22Rv1 (cell line): ENCODE measurements around the gene DSCAML1.

Experiments used
- H3K27ac ChIP-seq: fragments of 450-650 bp; 2 replicates; pipeline ENCODE4 v1.5.1; 2017
- ZFX ChIP-seq: fragments of 450-650 bp; IDR thresholded peaks from 2 replicates; pipeline ENCODE4 v1.6.1; 2017; ENCODE audit warnings: antibody characterized with exemption, borderline replicate concordance
- TF ChIP-seq, protein P1 (sequence below): fragments of 450-650 bp; IDR thresholded peaks from 2 replicates; pipeline ENCODE4 v1.5.1; 2017; ENCODE audit warnings: mild to moderate bottlenecking

The DSCAML1 gene

GRCh38 chr11:117580866-117581265 lies 216.2 kb downstream of the DSCAML1 start:
- TF ChIP-seq, protein P1, sequence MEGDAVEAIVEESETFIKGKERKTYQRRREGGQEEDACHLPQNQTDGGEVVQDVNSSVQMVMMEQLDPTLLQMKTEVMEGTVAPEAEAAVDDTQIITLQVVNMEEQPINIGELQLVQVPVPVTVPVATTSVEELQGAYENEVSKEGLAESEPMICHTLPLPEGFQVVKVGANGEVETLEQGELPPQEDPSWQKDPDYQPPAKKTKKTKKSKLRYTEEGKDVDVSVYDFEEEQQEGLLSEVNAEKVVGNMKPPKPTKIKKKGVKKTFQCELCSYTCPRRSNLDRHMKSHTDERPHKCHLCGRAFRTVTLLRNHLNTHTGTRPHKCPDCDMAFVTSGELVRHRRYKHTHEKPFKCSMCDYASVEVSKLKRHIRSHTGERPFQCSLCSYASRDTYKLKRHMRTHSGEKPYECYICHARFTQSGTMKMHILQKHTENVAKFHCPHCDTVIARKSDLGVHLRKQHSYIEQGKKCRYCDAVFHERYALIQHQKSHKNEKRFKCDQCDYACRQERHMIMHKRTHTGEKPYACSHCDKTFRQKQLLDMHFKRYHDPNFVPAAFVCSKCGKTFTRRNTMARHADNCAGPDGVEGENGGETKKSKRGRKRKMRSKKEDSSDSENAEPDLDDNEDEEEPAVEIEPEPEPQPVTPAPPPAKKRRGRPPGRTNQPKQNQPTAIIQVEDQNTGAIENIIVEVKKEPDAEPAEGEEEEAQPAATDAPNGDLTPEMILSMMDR = no peak
- no peak for TF ChIP-seq ZFX
- H3K27ac ChIP-seq = no peak overlapping the region

DNA sequence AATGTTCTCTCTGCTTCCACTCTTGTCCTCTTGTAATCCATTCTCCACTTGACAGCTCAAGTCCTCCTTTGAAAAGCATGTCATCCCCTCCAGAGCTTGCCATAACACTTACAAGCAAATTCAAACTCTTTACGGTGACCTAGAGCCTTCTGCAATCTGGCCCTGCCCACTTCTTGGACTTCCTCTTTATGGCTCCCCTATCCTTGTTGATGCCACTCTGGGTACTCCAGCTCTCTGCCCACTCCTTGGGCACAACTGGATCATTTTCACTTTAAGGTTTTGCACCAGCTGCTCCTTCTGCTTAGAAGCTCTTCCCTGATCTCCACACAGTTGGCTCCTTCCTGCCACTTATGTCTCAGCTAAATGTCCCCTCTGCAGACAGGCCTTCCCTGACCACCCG lies 217.9 kb downstream of the DSCAML1 start:
- no peak for TF ChIP-seq ZFX
- TF ChIP-seq, protein P1 = no peak

DNA sequence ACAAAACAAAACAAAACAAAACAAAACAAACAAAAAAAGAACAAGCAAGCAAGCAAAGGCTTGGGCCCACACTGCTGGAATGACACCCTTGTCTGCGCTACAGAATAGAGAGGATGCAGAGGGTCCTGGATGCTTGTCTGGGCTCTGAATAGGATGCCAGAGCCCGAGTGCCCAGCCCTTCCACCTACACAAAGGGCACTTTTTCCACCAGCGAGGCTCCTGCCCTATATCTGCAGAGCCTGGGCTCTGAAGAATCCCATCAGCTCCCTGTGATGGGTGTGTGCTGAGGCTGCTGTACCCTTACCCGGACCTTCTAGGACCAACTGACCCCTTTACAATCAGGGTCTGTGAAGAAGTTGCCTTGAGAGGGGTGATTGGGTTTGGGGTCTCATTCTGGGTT lies 221.2 kb downstream of the DSCAML1 start:
- H3K27ac ChIP-seq = no peak overlapping the region
- TF ChIP-seq ZFX = no peak
- TF ChIP-seq, protein P1 = no peak

More for the DNA sequence above, 217.9 kb downstream of the DSCAML1 start:
- H3K27ac ChIP-seq = no peak overlapping the region

- TF ChIP-seq ZFX = no peak
- TF ChIP-seq, protein P1 = no peak
- H3K27ac ChIP-seq = no peak overlapping the region
Observed at GRCh38 chr11:117574551-117574950, 222.5 kb downstream of the DSCAML1 start.

- TF ChIP-seq ZFX = no peak
- TF ChIP-seq, protein P1 = no peak
- no peak overlapping the region for H3K27ac ChIP-seq
Observed at GRCh38 chr11:117573326-117573725, 223.7 kb downstream of the DSCAML1 start.

DNA sequence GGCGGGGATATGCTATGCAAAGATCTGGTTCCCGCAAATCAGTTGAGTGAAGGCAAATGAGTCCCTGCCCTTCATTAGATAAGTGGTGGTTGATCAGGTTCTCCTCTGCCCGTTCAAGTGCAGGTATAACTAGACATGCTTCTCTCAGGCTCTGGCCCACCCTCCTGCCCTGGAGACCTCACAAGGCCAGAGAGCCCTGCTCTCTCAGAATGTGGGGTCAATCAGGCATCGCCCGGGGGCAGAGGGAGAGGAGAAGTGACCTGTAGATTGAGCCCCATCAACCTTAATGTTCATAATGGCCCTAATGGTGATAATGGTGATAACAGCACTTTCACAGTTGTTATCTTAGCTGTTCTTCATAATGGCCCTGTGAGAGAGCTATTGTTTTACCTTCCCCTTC lies 224.3 kb downstream of the DSCAML1 start:
- H3K27ac ChIP-seq = no peak overlapping the region
- TF ChIP-seq, protein P1 = no peak
- no peak for TF ChIP-seq ZFX

DNA sequence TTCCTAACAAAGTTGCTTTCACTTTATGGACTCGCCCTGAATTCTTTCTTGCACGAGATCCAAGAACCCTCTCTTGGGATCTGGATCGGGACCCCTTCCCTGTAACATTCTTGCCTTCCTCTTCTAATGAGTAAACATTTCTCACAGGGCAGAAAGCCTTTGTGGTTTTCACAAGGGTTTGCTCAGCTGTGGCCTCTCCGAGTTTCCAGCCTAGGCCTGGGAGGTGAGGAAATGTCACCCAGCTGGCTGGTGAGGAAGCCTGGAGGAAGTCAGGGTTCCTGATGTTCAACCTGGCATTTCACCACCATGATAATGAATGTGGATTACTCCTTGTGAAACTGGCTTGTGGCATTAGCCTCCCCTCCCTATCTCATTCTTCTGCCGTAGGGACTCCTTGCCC lies 224.9 kb downstream of the DSCAML1 start:
- TF ChIP-seq ZFX = no peak
- TF ChIP-seq, protein P1 = no peak
- H3K27ac ChIP-seq = no peak overlapping the region
